Adrenal gland (tissue), 12 donors: Measurements from ENCODE around the gene ZKSCAN8. TPM values are rescaled to one million over a fixed set of nuclear protein-coding genes. Genes with fewer than 3 reads are reported as not detected.

Experiments
- DNase-seq, 7 donors: peaks; one replicate each; pipeline ENCODE4 v3.0.0-alpha.2; 2019 to 2020
- H3K27ac ChIP-seq, 5 donors: fragments of 200-600 bp; sonication (generic) in 4 of 5; 1 replicate in 3 of 5; 2 replicates in 2 of 5; pipeline versions ENCODE4 v1.5.1 to v1.8.0; 2016 to 2020; ENCODE audit warnings: mild to moderate bottlenecking in 1 of 5
- H3K27me3 ChIP-seq: fragments of 200-600 bp; 2 replicates; pipeline ENCODE4 v1.8.0; 2021
- H3K36me3 ChIP-seq, 2 donors: fragments of 200-600 bp; replicated peaks in 1 of 2; 1 replicate in 1 of 2; 2 replicates in 1 of 2; pipeline versions ENCODE4 v1.5.1 to v1.8.0; 2018 to 2022
- H3K4me1 ChIP-seq, 2 donors: fragments of 200-600 bp; replicated peaks in 1 of 2; 1 replicate in 1 of 2; 2 replicates in 1 of 2; pipeline versions ENCODE4 v1.5.1 to v1.8.0; 2018 to 2021
- H3K4me3 ChIP-seq, 4 donors: fragments of 200-600 bp; sonication (generic) in 3 of 4; one replicate each; pipeline ENCODE4 v1.5.1; 2016 to 2018
- H3K9me3 ChIP-seq, 3 donors: fragments of 200-600 bp; sonication (generic) in 1 of 3; replicated peaks in 1 of 3; 1 replicate in 2 of 3; 2 replicates in 1 of 3; pipeline versions ENCODE4 v1.5.1 to v1.8.0; 2016 to 2021
- CTCF ChIP-seq, 6 experiments: fragments of 450-650 bp in 4 of 6; fragments of 200-600 bp in 2 of 6; sonication (generic) in 1 of 6; IDR thresholded peaks; 1 replicate in 5 of 6; 2 replicates in 1 of 6; pipeline versions ENCODE4 v1.5.1 to v1.8.0; 2016 to 2021; ENCODE audit warnings: antibody characterized with exemption in 6 of 6, mild to moderate bottlenecking in 2 of 6, moderate library complexity in 1 of 6
- POLR2A ChIP-seq, 2 donors: fragments of 450-650 bp; IDR thresholded peaks; one replicate each; pipeline ENCODE4 v1.6.1; 2017; ENCODE audit warnings: antibody characterized with exemption in 2 of 2, mild to moderate bottlenecking in 2 of 2, moderate library complexity in 1 of 2
- WGBS, 4 donors: extraction: QIAGEN DNeasy Blood & Tissue Kit in 2 of 4; methylation state at CpG; one replicate each; pipeline versions ENCODE4 v1.1.5 to v1.1.7; 2013 to 2017; 5-methylcytosine and 5-hydroxymethylcytosine counted together
- intact Hi-C, 2 donors: fragments of 100-400 bp; cut with DNase I; formaldehyde crosslinking; loops; one replicate each; pipeline versions ENCODE4 v1.14.1 to v1.15.0; 2022 to 2023
- polyA plus RNA-seq, 3 donors: library from polyadenylated mRNA; stranded (reverse); fragments of 200-250 nt in 2 of 3; fragments of 350-450 nt in 1 of 3; fragmentation: Illumina TruSeq in 1 of 3; extraction: RNeasy Lipid Tissue Mini Kit (QIAGEN cat#74804) in 1 of 3; gene quantifications; one replicate each; pipeline ENCODE4 v1.2.3, GENCODE V29; 2013 to 2014
- total RNA-seq, 9 donors: library from RNA; depleted of rRNA in 4 of 9; stranded (reverse); fragments of >200 nt in 4 of 9; fragments of 120-200 nt in 1 of 9; fragmentation: NEBNext Ultra II Directional in 1 of 9; extraction: Animal tissue kit (Norgen Biotek cat#: 25700) in 1 of 9; gene quantifications; one replicate each; pipeline versions ENCODE4 v1.1.0 to v1.2.4, GENCODE V29; 2013 to 2023
- donor health status: healthy with polysubstance abuse.
- donor health status: Bipolar disorder and iron deficiency.
- donor health status: DM: yes; HTN: yes; CAD: no.
- donor health status: DM: no; HTN: no; CAD: no.
- donor health status: DM: no; HTN: no; CAD: no.
- donor health status: DM: yes; HTN: yes; CAD: no.

The ZKSCAN8 gene
- total and polyA plus RNA-seq, 12 donors = 3.5 to 26.1 (median 19.1) TPM

DNA sequence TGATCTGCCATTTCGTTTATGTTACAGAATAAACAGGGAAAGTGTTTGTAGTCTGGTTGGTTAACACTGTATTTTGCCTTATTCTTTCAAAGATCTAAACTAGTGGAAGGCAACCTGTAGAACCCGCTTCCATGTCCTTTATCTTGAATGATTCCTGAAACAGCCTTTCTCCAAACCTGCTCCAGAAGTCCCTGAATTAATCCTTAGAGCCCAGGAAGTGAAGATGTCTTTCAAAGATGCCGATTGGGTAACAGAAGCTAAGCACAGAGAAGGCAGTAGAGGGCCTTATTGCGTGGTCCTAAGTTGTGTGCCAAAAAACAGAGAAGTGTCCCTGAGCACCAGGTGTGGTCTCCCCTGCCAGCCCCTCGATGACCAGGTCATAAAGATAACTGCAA lies 36.4 kb upstream of the ZKSCAN8 start:
- H3K36me3 ChIP-seq = no peaks in the 10 kb centered on the region
- TF ChIP-seq POLR2A (IDR thresholded peaks at IDR 0.05) (no peak), CTCF (IDR thresholded peaks at IDR 0.05) (no peak)

DNA sequence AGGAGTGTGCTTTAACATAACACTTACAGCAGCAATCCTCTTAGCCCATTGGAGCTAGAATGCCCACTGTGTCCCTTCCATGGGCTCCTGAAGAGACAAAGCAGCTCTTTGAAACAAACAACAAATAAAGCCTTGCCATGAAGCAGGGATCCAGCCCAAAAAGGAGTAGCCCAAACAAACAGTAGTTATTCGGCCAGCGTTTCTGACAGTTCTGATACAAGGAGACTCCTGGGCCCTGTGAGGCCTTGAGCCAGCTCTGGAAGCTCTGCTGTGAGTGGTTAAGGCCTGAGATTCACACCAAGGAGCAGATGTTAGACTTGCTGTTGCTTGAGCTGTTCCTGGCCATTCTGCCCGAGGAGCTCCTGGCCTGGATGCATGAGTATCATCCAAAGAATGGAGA lies 34.2 kb upstream of the ZKSCAN8 start:
- Histone ChIP-seq H3K36me3 (no peaks in the 10 kb centered on the region), H3K27ac (no peak overlapping the region), H3K9me3 (no peaks in the 10 kb centered on the region), H3K4me1 (no peaks in the 10 kb centered on the region), H3K27me3 (no peaks in the 10 kb centered on the region), H3K4me3 (no peak overlapping the region)
- no peak for TF ChIP-seq CTCF (IDR thresholded peaks at IDR 0.05)
- TF ChIP-seq POLR2A (IDR thresholded peaks at IDR 0.05) = no peak
- DNase-seq = no peak
- intact Hi-C loops = no loop called here
- 67 to 80% (median 77%) methylated on average over 3 of the region's 3 CpGs for WGBS, 4 donors

More for the DNA sequence above, 36.4 kb upstream of the ZKSCAN8 start:
- DNase-seq = no peak
- peak overlapping the region in 2 of 4 donors; percentile 89 for H3K4me3 ChIP-seq
- 17 to 25% (median 20%) methylated on average over 5 of the region's 5 CpGs for WGBS, 4 donors
- intact Hi-C loops = no loop called here
- H3K27me3 ChIP-seq = no peaks in the 10 kb centered on the region
- H3K9me3 ChIP-seq = no peaks in the 10 kb centered on the region
- peak overlapping the region in 3 of 5 donors; percentile 82 to 97 (median 83) for H3K27ac ChIP-seq
- H3K4me1 ChIP-seq = no peaks in the 10 kb centered on the region

GRCh38 chr6:28111964-28112363 lies 29.7 kb upstream of the ZKSCAN8 start:
- no peak overlapping the region for H3K27ac ChIP-seq
- H3K27me3 ChIP-seq = no peaks in the 10 kb centered on the region
- intact Hi-C loops = no loop called here
- no peak for TF ChIP-seq POLR2A (IDR thresholded peaks at IDR 0.05)
- no peak for TF ChIP-seq CTCF (IDR thresholded peaks at IDR 0.05)
- H3K36me3 ChIP-seq = peaks cover 0 to 21% of the 10 kb centered on the region in 2 donors
- H3K4me1 ChIP-seq = no peaks in the 10 kb centered on the region
- WGBS, 4 donors = 74 to 98% (median 97%) methylated on average over 3 of the region's 3 CpGs
- DNase-seq = no peak
- no peak overlapping the region for H3K4me3 ChIP-seq
- H3K9me3 ChIP-seq = no peaks in the 10 kb centered on the region

GRCh38 chr6:28115799-28116198 lies 25.9 kb upstream of the ZKSCAN8 start:
- TF ChIP-seq CTCF (IDR thresholded peaks at IDR 0.05) (no peak), POLR2A (IDR thresholded peaks at IDR 0.05) (no peak)
- Histone ChIP-seq H3K4me1 (no peaks in the 10 kb centered on the region), H3K27me3 (no peaks in the 10 kb centered on the region), H3K36me3 (peaks cover 0 to 41% of the 10 kb centered on the region in 2 donors), H3K4me3 (no peak overlapping the region), H3K9me3 (no peaks in the 10 kb centered on the region), H3K27ac (no peak overlapping the region)
- WGBS, 4 donors = 79 to 88% (median 85%) methylated on average over 2 of the region's 2 CpGs
- DNase-seq = no peak
- intact Hi-C loops = no loop called here
